ENCODE data around the gene VPS37D.

Gene VPS37D

GRCh38 chr7:73702226-73702625 lies 34.6 kb downstream of the VPS37D start:
- Histone ChIP-seq H3K36me3 (ENCODE audit: low read depth) (peaks cover 46% of the 10 kb centered on the region), H3K27ac (ENCODE audit: poor library complexity, severe bottlenecking) (no peak overlapping the region), H3K4me3 (ENCODE audit: severe bottlenecking) (no peak overlapping the region), H3K4me1 (ENCODE audit: insufficient read depth, poor library complexity, severe bottlenecking) (peaks cover 22% of the 10 kb centered on the region), H3K9me3 (ENCODE audit: severe bottlenecking) (no peaks in the 10 kb centered on the region), H3K27me3 (ENCODE audit: insufficient read depth, poor library complexity, severe bottlenecking) (no peaks in the 10 kb centered on the region)
- no peak for TF ChIP-seq CTCF (IDR thresholded peaks at IDR 0.05; ENCODE audit: poor library complexity, severe bottlenecking)
- ATAC-seq (ENCODE audit: low read depth) (no peak), DNase-seq (ENCODE audit: low spot score) (no peak)

- no peak for DNase-seq (ENCODE audit: low spot score)
- Histone ChIP-seq H3K9me3 (ENCODE audit: severe bottlenecking) (no peaks in the 10 kb centered on the region), H3K36me3 (ENCODE audit: low read depth) (peaks cover 42% of the 10 kb centered on the region), H3K27ac (ENCODE audit: poor library complexity, severe bottlenecking) (no peak overlapping the region), H3K4me3 (ENCODE audit: severe bottlenecking) (no peak overlapping the region), H3K27me3 (ENCODE audit: insufficient read depth, poor library complexity, severe bottlenecking) (no peaks in the 10 kb centered on the region), H3K4me1 (ENCODE audit: insufficient read depth, poor library complexity, severe bottlenecking) (peaks cover 27% of the 10 kb centered on the region)
- ATAC-seq (ENCODE audit: low read depth), result no peak
- TF ChIP-seq CTCF (IDR thresholded peaks at IDR 0.05; ENCODE audit: poor library complexity, severe bottlenecking), result no peak
Observed at GRCh38 chr7:73702665-73703064, 35.0 kb downstream of the VPS37D start.

- H3K36me3 ChIP-seq (ENCODE audit: low read depth), result peaks cover 38% of the 10 kb centered on the region
- no peaks in the 10 kb centered on the region for H3K27me3 ChIP-seq (ENCODE audit: insufficient read depth, poor library complexity, severe bottlenecking)
- H3K4me3 ChIP-seq (ENCODE audit: severe bottlenecking), result no peak overlapping the region
- no peak for TF ChIP-seq CTCF (IDR thresholded peaks at IDR 0.05; ENCODE audit: poor library complexity, severe bottlenecking)
- H3K27ac ChIP-seq (ENCODE audit: poor library complexity, severe bottlenecking), result no peak overlapping the region
- no peaks in the 10 kb centered on the region for H3K9me3 ChIP-seq (ENCODE audit: severe bottlenecking)
- ATAC-seq (ENCODE audit: low read depth) (no peak), DNase-seq (ENCODE audit: low spot score) (no peak)
- H3K4me1 ChIP-seq (ENCODE audit: insufficient read depth, poor library complexity, severe bottlenecking), result peaks cover 29% of the 10 kb centered on the region
Observed at GRCh38 chr7:73703225-73703624, 35.6 kb downstream of the VPS37D start.

- H3K4me1 ChIP-seq (ENCODE audit: insufficient read depth, poor library complexity, severe bottlenecking), result peaks cover 29% of the 10 kb centered on the region
- H3K36me3 ChIP-seq (ENCODE audit: low read depth), result peaks cover 36% of the 10 kb centered on the region
- no peaks in the 10 kb centered on the region for H3K27me3 ChIP-seq (ENCODE audit: insufficient read depth, poor library complexity, severe bottlenecking)
- no peak overlapping the region for H3K4me3 ChIP-seq (ENCODE audit: severe bottlenecking)
- no peak for TF ChIP-seq CTCF (IDR thresholded peaks at IDR 0.05; ENCODE audit: poor library complexity, severe bottlenecking)
- H3K27ac ChIP-seq (ENCODE audit: poor library complexity, severe bottlenecking), result peak overlapping the region; percentile 72
- no peak for DNase-seq (ENCODE audit: low spot score)
- ATAC-seq (ENCODE audit: low read depth), result no peak
- no peaks in the 10 kb centered on the region for H3K9me3 ChIP-seq (ENCODE audit: severe bottlenecking)
Observed at GRCh38 chr7:73703757-73704639, 36.4 kb downstream of the VPS37D start.
